ENCODE measurements around the gene SELENOI.

DNA sequence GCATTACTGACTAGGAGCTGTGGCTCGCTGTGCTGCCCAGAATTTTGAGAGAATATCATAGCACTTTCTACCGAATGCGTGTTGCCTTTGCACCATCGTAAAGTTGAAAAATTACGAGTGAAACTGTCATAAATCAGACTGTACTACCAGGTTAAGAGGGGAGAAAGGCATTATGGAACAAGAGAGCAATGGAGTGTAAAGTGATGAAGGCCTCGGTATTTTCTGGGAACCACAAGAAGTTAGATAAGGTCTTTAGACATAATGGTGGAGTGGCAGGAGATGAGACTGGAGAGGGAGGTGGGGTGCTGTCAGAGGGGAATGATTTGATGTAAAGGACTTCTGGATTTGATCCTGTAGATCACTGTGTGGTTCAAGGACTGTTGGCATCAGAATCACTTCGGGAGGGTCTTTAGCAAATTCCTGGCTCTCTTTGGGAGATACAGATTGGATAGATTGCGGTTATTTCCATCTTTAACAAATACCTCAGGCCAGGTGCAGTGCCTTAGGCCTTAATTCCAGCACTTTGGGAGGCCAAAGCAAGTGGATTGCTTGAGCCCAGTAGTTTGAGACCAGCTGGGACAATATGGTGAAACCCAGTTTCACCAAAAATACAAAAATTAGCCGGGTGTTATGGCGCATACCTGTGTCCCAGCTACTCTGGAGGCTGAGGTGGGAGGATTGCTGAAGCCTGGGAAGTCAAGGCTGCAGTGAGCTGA, 5.6 kb downstream of the SELENOI start:
- TF ChIP-seq, protein P1, sequence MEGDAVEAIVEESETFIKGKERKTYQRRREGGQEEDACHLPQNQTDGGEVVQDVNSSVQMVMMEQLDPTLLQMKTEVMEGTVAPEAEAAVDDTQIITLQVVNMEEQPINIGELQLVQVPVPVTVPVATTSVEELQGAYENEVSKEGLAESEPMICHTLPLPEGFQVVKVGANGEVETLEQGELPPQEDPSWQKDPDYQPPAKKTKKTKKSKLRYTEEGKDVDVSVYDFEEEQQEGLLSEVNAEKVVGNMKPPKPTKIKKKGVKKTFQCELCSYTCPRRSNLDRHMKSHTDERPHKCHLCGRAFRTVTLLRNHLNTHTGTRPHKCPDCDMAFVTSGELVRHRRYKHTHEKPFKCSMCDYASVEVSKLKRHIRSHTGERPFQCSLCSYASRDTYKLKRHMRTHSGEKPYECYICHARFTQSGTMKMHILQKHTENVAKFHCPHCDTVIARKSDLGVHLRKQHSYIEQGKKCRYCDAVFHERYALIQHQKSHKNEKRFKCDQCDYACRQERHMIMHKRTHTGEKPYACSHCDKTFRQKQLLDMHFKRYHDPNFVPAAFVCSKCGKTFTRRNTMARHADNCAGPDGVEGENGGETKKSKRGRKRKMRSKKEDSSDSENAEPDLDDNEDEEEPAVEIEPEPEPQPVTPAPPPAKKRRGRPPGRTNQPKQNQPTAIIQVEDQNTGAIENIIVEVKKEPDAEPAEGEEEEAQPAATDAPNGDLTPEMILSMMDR (IDR thresholded peaks at IDR 0.05), result no peak
- TF ChIP-seq POLR2A (IDR thresholded peaks at IDR 0.05), result no peak

Data from esophagus squamous epithelium (tissue), 4 donors.